Aorta (tissue), 5 donors: Measurements from ENCODE around the gene BET1L. TPM values are rescaled to one million over a fixed set of nuclear protein-coding genes. Genes with fewer than 3 reads are reported as not detected.

Source experiments
- ATAC-seq: fragments of 200-7000 bp; cut with Tn5 transposase; one replicate; pipeline ENCODE4 v1.9.1; 2022; ENCODE audit warnings: moderate library complexity; ENCODE audit not compliant: low FRiP score
- DNase-seq, 2 donors: peaks; one replicate each; pipeline ENCODE4 v3.0.0-alpha.2; 2020
- H3K27ac ChIP-seq, 2 donors: one replicate each; pipeline ENCODE4 v1.5.1; 2013; ENCODE audit warnings: low read length in 2 of 2, mild to moderate bottlenecking in 2 of 2, moderate library complexity in 2 of 2, control low read depth in 1 of 2, inconsistent platforms in 1 of 2, low read depth in 1 of 2
- H3K27me3 ChIP-seq, 2 donors: one replicate each; pipeline ENCODE4 v1.6.1; 2013; ENCODE audit warnings: control low read depth in 1 of 2, low read length in 1 of 2, mild to moderate bottlenecking in 1 of 2, moderate library complexity in 1 of 2; ENCODE audit not compliant: insufficient read depth in 2 of 2, control insufficient read depth in 1 of 2
- H3K36me3 ChIP-seq, 2 donors: one replicate each; pipeline ENCODE4 v1.6.1; 2013; ENCODE audit warnings: control low read depth in 1 of 2, low read length in 1 of 2, mild to moderate bottlenecking in 1 of 2; ENCODE audit not compliant: insufficient read depth in 2 of 2, control insufficient read depth in 1 of 2
- H3K4me1 ChIP-seq, 2 donors: one replicate each; pipeline ENCODE4 v1.6.1; 2013; ENCODE audit warnings: low read length in 2 of 2, control low read depth in 1 of 2, mild to moderate bottlenecking in 1 of 2, moderate library complexity in 1 of 2; ENCODE audit not compliant: insufficient read depth in 2 of 2, control insufficient read depth in 1 of 2
- H3K4me3 ChIP-seq, 2 donors: one replicate each; pipeline ENCODE4 v1.5.1; 2013; ENCODE audit warnings: low read length in 2 of 2, control low read depth in 1 of 2, mild to moderate bottlenecking in 1 of 2
- H3K9me3 ChIP-seq: one replicate; pipeline ENCODE4 v1.6.1; 2013; ENCODE audit warnings: mild to moderate bottlenecking, low read length; ENCODE audit not compliant: control insufficient read depth
- WGBS, 2 donors: extraction: QIAGEN DNeasy Blood & Tissue Kit; methylation state at CpG; one replicate each; pipeline ENCODE4 v1.1.7; 2013; 5-methylcytosine and 5-hydroxymethylcytosine counted together
- intact Hi-C, 2 donors: fragments of 100-400 bp; cut with DNase I; formaldehyde crosslinking; loops; one replicate each; pipeline versions ENCODE4 v1.14.2 to v1.15.0; 2022
- polyA plus RNA-seq, 2 donors: library from polyadenylated mRNA; stranded (reverse); fragments of 200-250 nt; gene quantifications; one replicate each; pipeline ENCODE4 v1.2.3, GENCODE V29; 2013
- total RNA-seq, 2 donors: library from RNA; stranded (reverse); fragmentation: NEBNext Ultra II Directional; extraction: Animal tissue kit (Norgen Biotek cat#: 25700); gene quantifications; one replicate each; pipeline ENCODE4 v1.2.1, GENCODE V29; 2021
- donor health status: healthy with polysubstance abuse.
- donor health status: Bipolar disorder and iron deficiency.
- donor health status: DM: no; HTN: no; CAD: no.
- donor health status: DM: no; HTN: no; CAD: no.
- donor health status: DM: yes; HTN: yes; CAD: no.

The BET1L gene
- total and polyA plus RNA-seq, 4 donors, result 24.0 to 55.4 (median 45.2) TPM

DNA sequence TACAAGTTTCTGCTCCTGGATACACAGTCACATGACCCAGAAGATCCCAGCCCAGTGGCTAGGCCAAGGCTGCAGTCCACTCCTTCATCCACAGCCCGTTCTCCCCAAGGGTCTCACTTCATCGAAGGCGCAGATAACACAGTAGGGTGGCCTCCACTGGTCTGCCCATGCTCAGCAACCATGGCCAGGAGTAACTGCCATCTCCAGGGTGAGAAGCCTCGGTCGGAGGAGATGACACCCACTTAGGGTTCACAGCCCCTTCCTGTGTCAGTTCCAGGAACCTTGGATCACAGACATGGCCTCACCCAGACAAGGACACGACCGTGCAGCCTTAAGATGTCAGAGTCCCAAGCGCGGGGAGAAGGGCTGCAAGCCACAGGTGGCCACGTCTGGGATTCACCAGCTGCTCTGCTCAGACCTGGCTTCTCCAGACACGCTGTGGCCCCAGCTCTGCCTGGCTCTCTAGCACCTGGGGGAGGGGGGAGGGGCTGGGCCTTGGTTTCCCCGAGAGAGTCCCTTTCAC is 2.6 kb downstream of the BET1L start:
- H3K4me1 ChIP-seq, result no peaks in the 10 kb centered on the region
- H3K4me3 ChIP-seq, result no peak overlapping the region
- no peak for ATAC-seq
- H3K27ac ChIP-seq, result no peak overlapping the region
- WGBS, 2 donors, result 76 to 83% methylated on average over 11 to 12 of the region's 12 CpGs
- H3K36me3 ChIP-seq, result peaks cover 0 to 2% of the 10 kb centered on the region in 2 donors
- intact Hi-C loops, result loop anchor here in 1 of 2 donors (5.0 kb wide), 3 partner anchors 153 to 303 kb away; partner anchors contain the start of gene RNH1
- H3K27me3 ChIP-seq, result no peaks in the 10 kb centered on the region
- DNase-seq, result peak; percentile 41 to 56
- no peaks in the 10 kb centered on the region for H3K9me3 ChIP-seq

DNA sequence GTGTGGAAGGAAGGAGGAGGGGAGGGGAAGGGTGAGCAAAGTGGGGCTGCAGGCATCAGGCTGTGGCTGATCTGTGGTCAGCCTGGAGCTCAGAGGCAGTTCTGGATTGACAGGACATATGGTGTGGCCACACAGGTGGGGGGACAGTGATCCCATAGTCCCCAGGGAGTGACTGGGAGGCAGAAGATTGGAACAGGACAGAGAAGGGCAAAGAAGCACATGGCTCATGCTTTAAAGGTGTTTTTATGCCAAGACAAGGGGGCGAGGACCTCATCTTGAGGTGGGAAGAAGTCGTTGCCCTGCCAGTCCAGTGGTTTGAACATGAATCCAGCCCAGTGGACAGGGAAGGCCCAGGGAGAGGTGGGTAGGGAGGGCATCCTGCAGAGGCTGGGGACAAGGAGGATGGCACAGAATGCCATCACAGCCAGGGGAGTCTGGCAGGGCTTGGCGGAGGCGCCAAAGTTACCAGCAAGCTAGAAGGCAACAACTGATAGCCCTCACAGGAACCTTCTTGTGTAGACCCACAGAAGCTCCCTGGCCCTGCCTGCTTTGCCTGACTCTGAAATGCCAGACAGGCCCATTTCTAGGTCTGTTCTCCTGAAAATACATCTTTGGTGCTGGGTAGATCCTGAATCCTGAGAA is 3.1 kb downstream of the BET1L start:
- Histone ChIP-seq H3K9me3 (no peaks in the 10 kb centered on the region), H3K4me1 (no peaks in the 10 kb centered on the region), H3K27me3 (no peaks in the 10 kb centered on the region), H3K27ac (no peak overlapping the region), H3K4me3 (no peak overlapping the region), H3K36me3 (peaks cover 0 to 2% of the 10 kb centered on the region in 2 donors)
- ATAC-seq (no peak), DNase-seq (no peak)
- intact Hi-C loops, result no loop called here
- WGBS, 2 donors, result 81 to 85% methylated on average over 4 of the region's 4 CpGs

DNA sequence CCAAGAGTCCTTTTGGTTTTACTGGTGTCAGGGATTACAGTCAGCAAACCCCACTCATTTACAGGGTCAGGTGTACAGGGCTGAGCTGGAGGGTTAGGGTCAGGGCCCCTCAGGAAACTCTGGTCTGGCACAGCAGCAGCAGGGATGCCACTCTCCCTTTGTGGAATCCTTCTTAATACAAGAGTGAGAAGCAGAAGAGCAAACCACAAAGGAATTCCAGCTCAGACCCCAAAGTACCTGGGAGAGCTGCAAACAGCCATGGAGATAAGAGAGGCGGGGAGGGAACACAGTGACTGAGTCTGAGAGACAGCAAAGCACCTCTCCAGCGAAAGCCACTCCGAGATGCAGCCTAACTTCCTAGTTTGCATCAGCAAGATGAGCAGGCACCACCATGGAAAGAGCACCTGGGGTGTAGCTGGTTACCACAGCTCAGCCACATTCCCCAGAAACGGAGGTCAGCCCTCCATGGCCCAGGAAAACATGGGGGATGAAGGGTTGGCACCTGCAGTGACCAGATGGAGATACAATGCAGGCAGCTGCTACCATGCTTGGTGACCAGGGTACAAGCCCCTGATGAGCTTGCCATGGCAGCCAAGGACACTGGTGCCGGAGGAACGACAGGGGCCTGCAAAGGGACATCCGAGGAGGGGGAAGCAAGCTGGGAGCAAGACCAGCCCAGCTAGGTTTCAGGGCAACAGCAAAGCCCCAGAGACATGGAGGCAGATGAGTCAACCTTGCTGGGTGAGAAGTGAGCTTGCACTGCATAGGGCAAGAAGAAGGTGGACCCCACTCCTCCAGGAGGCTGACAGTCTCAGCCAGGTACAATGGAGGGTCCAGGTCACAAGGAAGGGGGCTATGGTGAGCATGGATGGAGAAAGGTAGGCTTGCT is 3.9 kb downstream of the BET1L start:
- intact Hi-C loops, result no loop called here
- ATAC-seq (no peak), DNase-seq (peak in 1 of 2 donors; percentile 17)
- Histone ChIP-seq H3K36me3 (peaks cover 0 to 2% of the 10 kb centered on the region in 2 donors), H3K4me3 (no peak overlapping the region), H3K9me3 (no peaks in the 10 kb centered on the region), H3K4me1 (no peaks in the 10 kb centered on the region), H3K27ac (no peak overlapping the region), H3K27me3 (no peaks in the 10 kb centered on the region)
- WGBS, 2 donors, result 81 to 84% methylated on average over 7 of the region's 7 CpGs

DNA sequence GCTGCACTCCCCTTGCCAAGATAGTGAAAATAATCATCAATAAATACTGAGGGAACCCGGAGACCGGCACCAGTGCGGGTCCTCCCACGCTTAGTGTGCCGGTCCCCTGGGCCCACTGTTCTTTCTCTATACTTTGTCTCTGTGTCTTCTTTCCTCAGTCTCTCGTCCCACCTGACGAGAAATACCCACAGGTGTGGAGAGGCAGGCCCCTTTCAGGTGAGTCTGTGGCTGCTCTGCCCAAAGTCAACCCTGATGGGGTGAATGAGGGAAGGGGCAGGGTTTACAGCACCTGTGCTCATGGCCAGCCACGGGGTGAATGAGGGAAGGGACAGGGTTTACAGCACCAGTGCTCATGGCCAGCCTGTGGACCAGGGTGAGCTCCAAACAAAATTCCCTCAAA is 4.7 kb downstream of the BET1L start:
- intact Hi-C loops, result no loop called here
- Histone ChIP-seq H3K27ac (no peak overlapping the region), H3K4me1 (no peaks in the 10 kb centered on the region), H3K27me3 (no peaks in the 10 kb centered on the region), H3K9me3 (no peaks in the 10 kb centered on the region), H3K36me3 (peaks cover 0 to 2% of the 10 kb centered on the region in 2 donors), H3K4me3 (no peak overlapping the region)
- 79 to 85% methylated on average over 8 of the region's 8 CpGs for WGBS, 2 donors
- no peak for DNase-seq
- no peak for ATAC-seq

DNA sequence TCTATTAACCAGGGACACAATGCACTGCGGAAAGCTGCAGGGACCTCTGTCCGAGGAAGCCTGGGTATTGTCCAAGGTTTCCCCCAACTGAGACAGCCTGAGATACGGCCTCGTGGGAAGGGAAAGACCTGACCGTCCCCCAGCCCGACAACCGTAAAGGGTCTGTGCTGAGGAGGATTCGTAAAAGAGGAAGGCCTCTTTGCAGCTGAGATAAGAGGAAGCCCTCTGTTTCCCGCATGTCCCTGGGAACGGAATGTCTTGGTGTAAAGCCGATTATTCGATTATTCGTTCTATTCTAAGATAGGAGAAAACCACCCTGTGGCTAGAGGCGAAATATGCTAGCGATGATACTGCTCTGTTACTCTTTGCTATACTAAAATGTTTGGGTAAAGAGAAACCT is 5.2 kb downstream of the BET1L start:
- Histone ChIP-seq H3K27ac (no peak overlapping the region), H3K4me3 (no peak overlapping the region), H3K4me1 (no peaks in the 10 kb centered on the region), H3K27me3 (no peaks in the 10 kb centered on the region), H3K9me3 (no peaks in the 10 kb centered on the region), H3K36me3 (peaks cover 0 to 2% of the 10 kb centered on the region in 2 donors)
- ATAC-seq, result no peak
- WGBS, 2 donors, result 70 to 74% methylated on average over 15 of the region's 15 CpGs
- intact Hi-C loops, result no loop called here
- no peak for DNase-seq

DNA sequence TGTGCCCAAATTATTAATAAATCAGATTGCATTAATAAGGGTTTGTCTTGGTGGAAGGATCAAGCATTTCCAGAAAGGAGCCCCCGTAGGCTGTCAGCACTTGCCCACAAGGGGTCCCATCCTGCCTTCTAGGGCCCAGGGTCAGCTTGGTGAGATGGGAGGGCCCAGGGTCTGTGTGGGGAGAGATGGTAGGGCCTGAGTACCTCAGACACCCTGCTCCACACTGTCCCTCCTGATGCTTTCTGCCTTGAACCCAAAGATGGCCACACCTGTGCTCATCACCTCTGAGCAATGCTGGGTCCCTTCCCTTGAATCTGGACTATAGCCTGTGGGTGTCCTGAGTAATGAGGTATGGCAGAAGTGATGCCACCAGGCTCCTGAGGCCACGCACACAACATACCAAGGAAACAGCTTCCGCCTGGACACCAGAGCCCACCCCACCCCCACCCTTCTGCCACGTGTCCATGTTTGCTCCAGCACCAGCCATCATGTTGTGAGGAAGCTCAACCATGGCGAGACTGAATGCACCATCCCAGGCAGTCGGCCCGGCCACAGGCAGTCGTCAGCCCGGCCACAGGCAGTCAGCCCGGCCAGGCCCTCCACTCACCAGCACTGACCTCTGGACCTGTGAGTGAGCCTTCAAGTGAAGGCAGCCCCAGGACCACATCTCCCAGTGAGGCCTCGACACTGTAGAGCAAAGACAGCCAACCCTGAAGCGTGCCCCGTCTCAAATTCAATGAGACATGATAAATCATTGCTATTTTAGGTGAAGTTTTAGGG is 6.8 kb downstream of the BET1L start:
- no peaks in the 10 kb centered on the region for H3K27me3 ChIP-seq
- ATAC-seq (no peak), DNase-seq (peak in 1 of 2 donors; percentile 67)
- intact Hi-C loops, result no loop called here
- peaks cover 0 to 1% of the 10 kb centered on the region in 2 donors for H3K36me3 ChIP-seq
- no peaks in the 10 kb centered on the region for H3K4me1 ChIP-seq
- WGBS, 2 donors, result 89 to 90% methylated on average over 13 of the region's 13 CpGs
- no peaks in the 10 kb centered on the region for H3K9me3 ChIP-seq
- no peak overlapping the region for H3K27ac ChIP-seq
- H3K4me3 ChIP-seq, result no peak overlapping the region

DNA sequence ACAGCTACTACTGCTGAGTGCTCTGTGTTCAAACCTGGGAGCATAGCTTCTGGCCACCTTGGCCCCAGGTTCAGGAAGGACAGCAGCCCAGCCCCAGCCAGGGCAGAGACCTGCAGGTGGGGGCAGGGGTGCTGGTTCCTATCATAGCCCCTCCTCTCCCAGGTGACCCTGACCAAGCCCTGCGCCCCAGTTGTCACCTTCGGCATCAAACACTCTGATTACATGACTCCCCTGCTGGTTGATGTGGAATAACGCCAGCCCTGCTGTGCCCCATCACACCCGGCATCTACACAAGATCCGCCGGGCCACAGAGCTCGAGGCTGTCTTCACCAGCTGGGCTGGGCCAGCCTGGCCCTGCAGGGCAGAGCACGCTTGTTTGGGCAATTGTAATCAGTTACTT is 7.4 kb downstream of the BET1L start:
- intact Hi-C loops, result no loop called here
- Histone ChIP-seq H3K4me1 (no peaks in the 10 kb centered on the region), H3K9me3 (no peaks in the 10 kb centered on the region), H3K27me3 (no peaks in the 10 kb centered on the region), H3K27ac (no peak overlapping the region), H3K36me3 (no peaks in the 10 kb centered on the region), H3K4me3 (no peak overlapping the region)
- DNase-seq, result peak in 1 of 2 donors; percentile 73
- no peak for ATAC-seq
- WGBS, 2 donors, result 70 to 74% methylated on average over 8 of the region's 8 CpGs

DNA sequence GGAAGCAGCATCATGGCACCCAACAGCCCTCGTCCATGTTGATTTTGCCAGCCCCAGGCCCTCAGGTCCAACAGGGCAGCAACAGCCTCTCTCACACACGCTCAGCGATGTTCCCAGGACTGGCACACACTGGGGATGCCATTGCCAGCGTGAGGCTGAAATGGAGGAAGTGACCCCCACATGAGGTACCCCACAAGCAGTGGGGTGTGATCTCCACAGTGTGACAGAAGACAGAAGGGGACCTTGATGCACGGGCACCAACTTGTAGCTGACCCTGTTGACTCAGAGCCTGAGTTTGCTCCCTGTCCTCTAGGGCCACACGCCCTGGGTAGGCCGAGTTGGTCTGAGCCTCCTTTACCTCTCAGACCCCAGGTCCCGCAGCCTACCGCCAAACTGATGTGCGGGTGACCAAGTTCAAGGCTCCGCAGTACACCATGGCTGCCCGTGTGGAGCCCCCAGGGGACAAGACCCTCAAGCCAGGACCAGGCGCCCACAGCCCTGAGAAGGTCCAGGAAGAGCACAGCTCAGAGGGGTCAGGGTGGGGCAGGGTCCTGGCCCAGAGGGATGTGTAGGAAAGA is 8.1 kb downstream of the BET1L start:
- no peaks in the 10 kb centered on the region for H3K36me3 ChIP-seq
- no peak overlapping the region for H3K4me3 ChIP-seq
- intact Hi-C loops, result no loop called here
- WGBS, 2 donors, result 79 to 83% methylated on average over 13 of the region's 13 CpGs
- ATAC-seq (no peak), DNase-seq (peak in 1 of 2 donors; percentile 65)
- no peaks in the 10 kb centered on the region for H3K27me3 ChIP-seq
- H3K9me3 ChIP-seq, result no peaks in the 10 kb centered on the region
- H3K4me1 ChIP-seq, result no peaks in the 10 kb centered on the region
- no peak overlapping the region for H3K27ac ChIP-seq
